Measurements from ENCODE around the gene TRAK1.
"Not testable (repeated sequence)": the region's sequence is repeated elsewhere in the genome, so short reads cannot be mapped to it uniquely, and the experiment has no call there.

Gene TRAK1

GRCh38 chr3:42098171-42098570 is 7.0 kb downstream of the TRAK1 start:
- no peak for DNase-seq

- no peak for DNase-seq
Observed at GRCh38 chr3:42099020-42099765, 8.0 kb downstream of the TRAK1 start.

GRCh38 chr3:42101048-42101447 is 9.9 kb downstream of the TRAK1 start:
- DNase-seq: no peak

- DNase-seq: no peak
Observed at GRCh38 chr3:42101481-42101880, 10.3 kb downstream of the TRAK1 start.

- no peak for DNase-seq
Observed at GRCh38 chr3:42102571-42102970, 11.4 kb downstream of the TRAK1 start.

GRCh38 chr3:42103921-42104665 is 12.9 kb downstream of the TRAK1 start:
- not testable (repeated sequence) for DNase-seq

GRCh38 chr3:42105994-42106393 is 14.8 kb downstream of the TRAK1 start:
- not testable (repeated sequence) for DNase-seq

GRCh38 chr3:42106646-42107045 is 15.5 kb downstream of the TRAK1 start:
- no peak for DNase-seq

- no peak for DNase-seq
Observed at GRCh38 chr3:42110631-42111030, 19.5 kb downstream of the TRAK1 start.

- no peak for DNase-seq
Observed at GRCh38 chr3:42114130-42114725, 23.1 kb downstream of the TRAK1 start.

GRCh38 chr3:42115215-42115614 is 24.1 kb downstream of the TRAK1 start:
- DNase-seq: no peak

GRCh38 chr3:42115946-42116345 is 24.8 kb downstream of the TRAK1 start:
- no peak for DNase-seq

- DNase-seq: no peak
Observed at GRCh38 chr3:42116466-42116865, 25.3 kb downstream of the TRAK1 start.

GRCh38 chr3:42117175-42118008 is 26.2 kb downstream of the TRAK1 start:
- DNase-seq: no peak

- no peak for DNase-seq
Observed at GRCh38 chr3:42118762-42119361, 27.7 kb downstream of the TRAK1 start.

- DNase-seq: no peak
Observed at GRCh38 chr3:42119561-42120355, 28.6 kb downstream of the TRAK1 start.

- DNase-seq: no peak
Observed at GRCh38 chr3:42120866-42121265, 29.7 kb downstream of the TRAK1 start.

GRCh38 chr3:42122261-42123011 is 31.3 kb downstream of the TRAK1 start:
- no peak for DNase-seq

GRCh38 chr3:42123012-42123581 is 31.9 kb downstream of the TRAK1 start:
- DNase-seq: no peak

- no peak for DNase-seq
Observed at GRCh38 chr3:42123824-42124658, 32.9 kb downstream of the TRAK1 start.
